GM21360 (cell line): ENCODE measurements around the gene SHPK.
"Not testable (repeated sequence)": the region's sequence is repeated elsewhere in the genome, so short reads cannot be mapped to it uniquely, and the experiment has no call there.

Source experiments
- ATAC-seq: cut with Tn5 transposase; IDR thresholded peaks from one replicate; pipeline ENCODE4 v1.9.1; 2021; ENCODE audit warnings: mild to moderate bottlenecking, moderate library complexity; ENCODE audit not compliant: unreplicated experiment

The SHPK gene

GRCh38 chr17:3592216-3592860 lies 43.7 kb downstream of the SHPK start:
- no peak for ATAC-seq

- ATAC-seq, result no peak
These were observed 45.3 kb downstream of the SHPK start for GRCh38 chr17:3590768-3591167.

DNA sequence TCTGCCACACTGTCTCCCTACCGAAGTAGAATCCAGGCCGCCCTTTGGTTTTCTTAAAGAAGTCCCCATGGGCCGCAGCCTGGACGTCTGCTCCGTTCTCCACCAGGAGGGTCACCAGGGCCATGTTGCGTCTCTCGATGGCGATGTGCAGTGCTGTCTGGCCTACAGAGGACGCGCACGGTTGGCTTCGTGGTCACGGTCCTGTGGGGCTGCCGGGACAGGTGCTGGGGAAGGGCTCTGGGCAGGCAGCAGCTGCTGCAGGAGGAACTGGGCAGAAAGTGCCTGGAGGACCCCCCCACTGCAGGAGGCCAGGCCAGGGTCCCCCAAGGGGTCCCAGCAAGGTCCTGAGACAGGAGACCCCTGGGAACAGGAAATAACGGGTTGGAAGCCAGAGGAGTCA lies 45.8 kb downstream of the SHPK start:
- ATAC-seq, result no peak

GRCh38 chr17:3589784-3590183 lies 46.3 kb downstream of the SHPK start:
- no peak for ATAC-seq

GRCh38 chr17:3585826-3586225 lies 50.2 kb downstream of the SHPK start:
- ATAC-seq, result no peak

- ATAC-seq, result no peak
These were observed 52.6 kb downstream of the SHPK start for GRCh38 chr17:3583456-3583855.

DNA sequence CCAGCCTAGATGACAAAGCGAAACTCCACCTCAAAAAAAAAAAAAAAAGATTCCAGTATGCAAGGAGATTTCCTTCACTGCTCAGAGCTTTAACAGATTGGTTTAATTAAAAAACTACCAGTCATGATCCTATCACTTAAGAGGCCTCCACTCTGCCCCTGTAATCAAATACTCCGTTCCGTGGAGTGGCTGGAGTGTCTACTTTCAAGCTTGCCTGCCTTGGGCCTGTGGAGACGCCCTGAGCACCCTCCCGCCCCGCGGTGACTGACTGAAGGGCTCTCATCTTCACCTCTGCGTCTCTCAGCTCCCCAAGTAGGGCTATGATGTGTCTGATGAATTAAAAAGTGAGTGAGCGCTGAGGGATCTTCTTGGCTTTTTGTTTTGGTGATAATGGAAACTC lies 53.1 kb downstream of the SHPK start:
- ATAC-seq, result no peak

DNA sequence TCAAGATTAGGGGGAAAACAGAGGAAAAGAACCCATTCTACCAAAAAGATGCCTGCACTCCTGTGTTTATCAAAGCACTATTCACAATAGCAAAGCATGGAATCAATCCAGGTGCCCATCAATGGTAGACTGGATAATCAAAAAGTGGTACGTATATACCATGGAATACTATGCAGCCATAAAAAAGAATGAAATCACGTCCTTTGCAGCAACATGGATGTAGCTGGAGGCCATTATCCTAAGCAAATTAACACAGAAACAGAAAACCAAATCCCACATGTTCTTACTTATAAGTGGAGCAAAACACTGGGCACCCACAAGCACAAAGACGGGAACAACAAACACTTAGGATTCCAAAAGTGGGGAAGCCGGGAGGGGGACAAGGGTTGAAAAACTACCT lies 57.4 kb downstream of the SHPK start:
- not testable (repeated sequence) for ATAC-seq

- no peak for ATAC-seq
These were observed 59.1 kb downstream of the SHPK start for GRCh38 chr17:3576970-3577369.

GRCh38 chr17:3575511-3575910 lies 60.5 kb downstream of the SHPK start:
- ATAC-seq, result no peak

DNA sequence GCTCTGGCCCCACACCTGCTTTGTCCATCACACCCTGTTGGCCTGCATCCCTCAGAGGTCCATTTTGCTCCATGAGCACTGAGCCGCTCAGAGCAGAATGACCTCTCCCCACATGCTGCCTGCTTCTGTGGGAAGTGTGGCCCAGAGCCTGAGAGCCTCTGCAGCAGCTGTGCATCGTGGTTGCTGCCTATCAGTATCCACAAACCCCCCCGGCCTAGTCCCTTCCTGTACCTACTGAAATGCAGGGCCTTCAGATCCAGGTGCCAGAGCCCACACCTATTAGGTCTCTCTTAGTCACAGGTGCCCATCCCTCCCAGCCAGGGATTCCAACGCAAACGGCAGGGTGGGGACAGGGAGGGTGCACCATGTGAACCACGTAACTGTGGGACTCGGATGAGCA lies 61.8 kb downstream of the SHPK start:
- no peak for ATAC-seq

- no peak for ATAC-seq
These were observed 62.6 kb downstream of the SHPK start for GRCh38 chr17:3573246-3574100.

GRCh38 chr17:3572231-3572630 lies 63.8 kb downstream of the SHPK start:
- ATAC-seq, result no peak

DNA sequence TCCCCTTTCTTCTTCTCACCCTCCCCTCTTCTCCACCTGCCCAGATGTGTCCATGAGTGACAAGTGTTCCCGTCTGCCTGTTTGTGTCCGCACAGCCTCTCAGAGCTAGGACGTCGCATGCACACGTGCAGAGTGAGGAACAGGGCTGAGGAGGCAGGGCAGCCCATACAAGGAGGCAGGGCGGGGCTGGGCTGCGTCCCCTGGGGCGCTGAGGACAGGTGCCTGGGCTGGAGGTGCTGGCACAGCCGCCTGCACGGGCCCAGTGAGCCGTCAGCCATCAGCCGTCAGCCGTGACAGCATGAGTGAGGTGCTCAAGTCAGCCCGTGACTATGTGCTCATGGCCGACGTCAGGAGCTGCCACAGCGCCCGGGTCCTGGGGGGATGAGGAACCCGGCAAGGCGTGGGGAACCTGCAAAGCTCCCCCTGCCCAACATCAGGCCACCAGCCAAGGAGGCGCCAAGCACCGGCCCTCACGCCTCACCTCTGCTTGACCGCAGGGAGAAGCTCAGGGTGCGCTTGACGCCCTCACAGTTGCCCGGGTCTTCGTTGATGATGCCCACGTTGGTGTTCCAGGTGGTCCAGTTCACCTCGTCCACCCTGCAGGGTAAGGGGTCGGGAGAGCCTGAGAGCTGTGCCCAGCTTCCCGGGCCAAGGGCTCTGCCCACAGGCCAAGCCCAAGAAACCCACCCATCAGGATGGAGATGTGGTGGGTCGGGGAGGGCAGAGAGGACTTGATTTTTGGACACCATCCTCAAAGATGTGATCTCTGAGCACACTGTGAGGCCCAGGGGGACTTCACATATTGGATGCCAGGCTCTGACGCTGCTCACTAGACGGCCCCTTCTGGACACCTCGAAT lies 64.8 kb downstream of the SHPK start:
- no peak for ATAC-seq

- ATAC-seq, result no peak
These were observed 66.4 kb downstream of the SHPK start for GRCh38 chr17:3569534-3570137.

- ATAC-seq, result no peak
These were observed 69.5 kb downstream of the SHPK start for GRCh38 chr17:3566551-3566950.

GRCh38 chr17:3565143-3565542 lies 70.9 kb downstream of the SHPK start:
- no peak for ATAC-seq

- ATAC-seq, result not testable (repeated sequence)
These were observed 71.8 kb downstream of the SHPK start for GRCh38 chr17:3564241-3564640.

- no peak for ATAC-seq
These were observed 76.8 kb downstream of the SHPK start for GRCh38 chr17:3559270-3559645.

- ATAC-seq, result peak; percentile 58
These were observed 77.3 kb downstream of the SHPK start for GRCh38 chr17:3558603-3559269.
